ENCODE results near the gene LRIG3. TPM values are rescaled to one million over a fixed set of nuclear protein-coding genes. Genes with fewer than 3 reads are reported as not detected.

The LRIG3 gene
- total and polyA plus RNA-seq, 2 of the 8 experiments (the other 6 are each of a cell fraction or from before 2014, with no cell fraction given), result 6.5 to 9.1 TPM

GRCh38 chr12:58915634-58916033 lies 4.7 kb downstream of the LRIG3 start:
- Histone ChIP-seq H3K27me3 (replicated peaks in 1 of 4; ENCODE audit: control insufficient read depth in 3 of 4, extremely low read depth in 1 of 4, insufficient read depth in 3 of 4, low read length in 3 of 4) (peaks cover 0 to 5% (median 2%) of the 10 kb centered on the region in 4 experiments; a peak in 2 of 7 replicates), H3K4me2 (ENCODE audit: insufficient read depth in 1 of 2, low read depth in 2 of 2, low read length in 2 of 2) (peak overlapping the region in 1 of 2 experiments; percentile 39; a peak in 1 of 4 replicates), H3K27ac (ENCODE audit: low read depth, low read length) (no peak overlapping the region), H2AK5ac (ENCODE audit: low read depth, low read length) (no peak overlapping the region), H3K9me3 (ENCODE audit: insufficient read depth in 2 of 2, low read depth in 1 of 2, low read length in 1 of 2) (no peaks in the 10 kb centered on the region), H3K4me1 (replicated peaks in 1 of 4; ENCODE audit: control insufficient read depth in 3 of 4, insufficient read depth in 4 of 4, low read length in 3 of 4) (peaks cover 0 to 6% (median 1%) of the 10 kb centered on the region in 4 experiments; a peak in 4 of 7 replicates), H2BK20ac (ENCODE audit: low read length) (no peak overlapping the region), H4K8ac (ENCODE audit: extremely low read depth, insufficient read depth, low read length) (no peak overlapping the region), H2BK12ac (ENCODE audit: low read depth, low read length) (no peak overlapping the region), H4K20me1 (replicated peaks in 1 of 2; ENCODE audit: control insufficient read depth in 1 of 2, insufficient read depth in 2 of 2, low read length in 2 of 2) (peaks cover 0 to 2% of the 10 kb centered on the region in 2 experiments), H3K23me2 (ENCODE audit: low read depth, low read length) (peaks cover 8% of the 10 kb centered on the region), H3K18ac (ENCODE audit: extremely low read depth, low read length) (peak overlapping the region; percentile 38; the same call in 1 of the 2 replicates), H3K36me3 (ENCODE audit: control insufficient read depth in 2 of 4, insufficient read depth in 4 of 4, low read length in 3 of 4) (peaks cover 0 to 3% (median 0%) of the 10 kb centered on the region in 4 experiments; a peak in 2 of 8 replicates), H3K23ac (ENCODE audit: insufficient read length) (no peak overlapping the region), H4K5ac (ENCODE audit: insufficient read length, low read depth, low read length) (no peak overlapping the region), H3K79me1 (ENCODE audit: low read depth, low read length) (no peaks in the 10 kb centered on the region), H3K4me3 (ENCODE audit: extremely low read depth in 1 of 4, insufficient read depth in 2 of 4, low read depth in 3 of 4, low read length in 4 of 4) (no peak overlapping the region), H3K79me2 (ENCODE audit: control insufficient read depth in 1 of 2, insufficient read depth in 2 of 2, low read length in 2 of 2) (peaks cover 0 to 37% of the 10 kb centered on the region in 2 experiments; a peak in 2 of 4 replicates), H3K4ac (replicated peaks; ENCODE audit: insufficient read length, low read depth, low read length) (no peak overlapping the region), H2BK120ac (replicated peaks; ENCODE audit: low read depth, low read length) (no peak overlapping the region), H4K91ac (replicated peaks; ENCODE audit: insufficient read length, low read length) (no peak overlapping the region), H2AFZ (ENCODE audit: low read length) (no peak overlapping the region), H2BK5ac (ENCODE audit: low read depth, low read length) (no peak overlapping the region), H3K14ac (ENCODE audit: insufficient read length) (no peak overlapping the region), H3K9ac (replicated peaks in 1 of 4; ENCODE audit: extremely low read depth in 1 of 4, low read depth in 3 of 4, low read length in 3 of 4) (no peak overlapping the region), H2BK15ac (ENCODE audit: low read length) (no peak overlapping the region), H3K56ac (replicated peaks; ENCODE audit: insufficient read length, low read depth, low read length) (no peak overlapping the region)
- no peak for FAIRE-seq
- no peak for DNase-seq (ENCODE audit: low read depth in 1 of 2, low spot score in 2 of 2)
- ChIA-PET CTCF (ENCODE audit: partially characterized antibody) (interaction anchor here (0.7 to 1.5 kb wide), 2 partner anchors 17 to 235 kb away, joined by 3 read pairs; no protein-coding TSS in a partner anchor), POLR2A (ENCODE audit: partially characterized antibody) (no interaction called here)
- WGBS, 2 experiments (ENCODE audit: extremely low coverage in 1 of 2, insufficient coverage in 1 of 2, insufficient read length in 1 of 2, insufficient replicate concordance in 2 of 2, low coverage in 1 of 2, low lambda C conversion rate in 2 of 2, missing lambda C conversion rate in 1 of 2), result 55% methylated on average over 4 of the region's 4 CpGs; no CpG with 5 or more reads in 1 of the 2 experiments
- TF ChIP-seq EP300 (IDR thresholded peaks at IDR 0.05; ENCODE audit: borderline replicate concordance in 1 of 2, low read depth in 2 of 2, low read length in 2 of 2) (no peak), SIRT6 (IDR thresholded peaks at IDR 0.05; ENCODE audit: low read length) (no peak), GABPA (IDR thresholded peaks at IDR 0.05; ENCODE audit: borderline replicate concordance, insufficient read depth, low read length) (no peak), CBX5 (IDR thresholded peaks at IDR 0.05; ENCODE audit: low read depth, low read length) (no peak), NRF1 (IDR thresholded peaks at IDR 0.05; ENCODE audit: low read depth, low read length) (no peak), RXRA (IDR thresholded peaks at IDR 0.05; ENCODE audit: insufficient read depth, low read depth, low read length) (no peak), POU5F1 (IDR thresholded peaks at IDR 0.05; ENCODE audit: low read depth, low read length) (no peak), JUND (IDR thresholded peaks at IDR 0.05; ENCODE audit: low read length) (no peak), CHD2 (IDR thresholded peaks at IDR 0.05; ENCODE audit: low read length) (no peak), CBX8 (IDR thresholded peaks at IDR 0.05; ENCODE audit: borderline replicate concordance, low read depth, low read length) (no peak), CHD1 (IDR thresholded peaks at IDR 0.05; ENCODE audit: low read depth, low read length) (no peak), MAFK (IDR thresholded peaks at IDR 0.05; ENCODE audit: low read depth, low read length) (no peak), SUZ12 (IDR thresholded peaks at IDR 0.05; ENCODE audit: low read length) (no peak), HDAC6 (IDR thresholded peaks at IDR 0.05; ENCODE audit: low read depth, low read length) (no peak), PHF8 (conservative IDR thresholded peaks at IDR 0.05; ENCODE audit: low read depth, low read length) (no peak)
